Measurements from ENCODE around the gene CTNNBL1. TPM values are rescaled to one million over a fixed set of nuclear protein-coding genes. Genes with fewer than 3 reads are reported as not detected.
A peak's percentile ranks its signal among the peaks of the same experiment; 100 is the strongest.

The CTNNBL1 gene
- total RNA-seq, 1 experiment from 2014 or later, result 49.1 TPM

GRCh38 chr20:37798312-37798711 lies 104.5 kb downstream of the CTNNBL1 start:
- H3K4me3 ChIP-seq, result no peak overlapping the region
- H3K36me3 ChIP-seq, result no peaks in the 10 kb centered on the region; the same call in 1 of the 2 replicates
- no peak for DNase-seq (ENCODE audit: low read depth in 1 of 2, low spot score in 2 of 2)
- H3K9me3 ChIP-seq (replicated peaks), result no peaks in the 10 kb centered on the region
- no peak overlapping the region for H3K27ac ChIP-seq
- no peaks in the 10 kb centered on the region for H3K4me1 ChIP-seq (replicated peaks)
- no peaks in the 10 kb centered on the region for H3K27me3 ChIP-seq (replicated peaks)

- H3K4me1 ChIP-seq (replicated peaks), result no peaks in the 10 kb centered on the region
- peaks cover 7% of the 10 kb centered on the region for H3K36me3 ChIP-seq
- H3K4me3 ChIP-seq, result no peak overlapping the region
- no peaks in the 10 kb centered on the region for H3K27me3 ChIP-seq (replicated peaks)
- H3K27ac ChIP-seq, result no peak overlapping the region
- H3K9me3 ChIP-seq (replicated peaks), result no peaks in the 10 kb centered on the region
- DNase-seq (ENCODE audit: low read depth in 1 of 2, low spot score in 2 of 2), result no peak
Observed at GRCh38 chr20:37800618-37801017, 106.8 kb downstream of the CTNNBL1 start.

DNA sequence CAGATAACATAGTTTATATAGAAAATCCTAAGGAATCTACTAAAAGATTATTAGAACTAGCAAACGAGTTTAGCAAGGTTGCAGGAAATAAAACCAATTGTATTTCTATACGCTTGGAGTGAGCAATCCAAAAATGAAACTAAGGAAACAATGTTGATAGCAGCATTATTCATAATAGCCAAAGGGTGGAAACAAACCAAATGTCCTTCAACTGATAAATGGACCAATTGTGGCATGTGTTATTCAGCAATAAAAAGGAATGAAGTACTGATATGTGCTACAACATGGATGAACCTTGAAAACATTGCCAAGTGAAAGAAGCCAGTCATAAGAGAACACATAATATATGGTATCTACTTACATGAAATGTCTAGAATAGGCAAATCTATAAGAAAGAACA lies 108.1 kb downstream of the CTNNBL1 start:
- no peaks in the 10 kb centered on the region for H3K9me3 ChIP-seq (replicated peaks)
- H3K27ac ChIP-seq, result no peak overlapping the region
- no peaks in the 10 kb centered on the region for H3K4me1 ChIP-seq (replicated peaks)
- no peak overlapping the region for H3K4me3 ChIP-seq
- no peaks in the 10 kb centered on the region for H3K27me3 ChIP-seq (replicated peaks)
- peaks cover 11% of the 10 kb centered on the region for H3K36me3 ChIP-seq
- DNase-seq (ENCODE audit: low read depth in 1 of 2, low spot score in 2 of 2), result no peak

DNA sequence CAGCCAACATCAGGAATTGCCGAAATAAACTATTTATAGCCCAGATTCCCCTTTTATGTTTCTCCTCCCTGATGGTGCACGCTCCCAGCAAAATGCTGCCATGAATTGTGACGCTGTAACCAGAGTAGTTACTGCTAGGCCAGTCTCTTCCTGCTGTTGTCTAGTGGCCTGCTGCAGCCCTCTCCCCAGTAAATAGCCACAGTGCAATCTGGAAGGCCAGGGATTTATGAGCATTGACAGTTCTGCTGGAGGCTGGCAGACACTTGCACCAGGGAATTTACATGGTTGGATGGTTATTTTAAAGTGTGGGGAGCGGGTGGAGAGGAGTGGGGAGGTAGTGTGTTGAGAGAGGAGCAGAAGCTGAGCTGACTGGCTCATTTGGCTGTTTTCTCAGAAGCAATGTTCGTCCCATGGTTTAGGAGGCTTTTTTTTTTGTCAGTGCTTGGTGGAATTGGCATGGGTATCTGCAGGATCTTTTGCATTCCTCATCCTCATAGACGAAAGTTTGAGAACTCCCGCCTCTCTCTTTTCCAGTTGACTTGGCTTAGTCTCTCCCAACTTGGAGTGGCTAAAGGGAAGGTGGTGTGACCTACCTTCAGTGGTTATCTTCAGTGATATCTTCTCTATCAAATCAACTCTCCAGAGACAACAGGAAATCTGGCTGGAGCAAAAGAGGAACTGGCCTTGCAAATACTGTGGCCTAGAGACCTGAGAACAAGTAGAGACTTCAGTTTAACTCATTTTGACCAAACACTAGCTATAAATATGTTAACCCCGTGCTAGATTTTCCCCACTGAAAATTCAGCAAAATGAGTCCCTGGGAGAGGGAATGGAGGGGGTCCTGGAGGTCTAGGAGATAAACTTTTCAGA lies 109.8 kb downstream of the CTNNBL1 start:
- Histone ChIP-seq H3K9me3 (replicated peaks) (no peaks in the 10 kb centered on the region), H3K36me3 (peaks cover 14% of the 10 kb centered on the region), H3K4me1 (replicated peaks) (no peaks in the 10 kb centered on the region), H3K27ac (no peak overlapping the region), H3K27me3 (replicated peaks) (no peaks in the 10 kb centered on the region), H3K4me3 (no peak overlapping the region)
- no peak for DNase-seq (ENCODE audit: low read depth in 1 of 2, low spot score in 2 of 2)

GRCh38 chr20:37804584-37805566 lies 111.0 kb downstream of the CTNNBL1 start:
- no peak overlapping the region for H3K4me3 ChIP-seq
- no peaks in the 10 kb centered on the region for H3K27me3 ChIP-seq (replicated peaks)
- H3K4me1 ChIP-seq (replicated peaks), result no peaks in the 10 kb centered on the region
- peaks cover 18% of the 10 kb centered on the region for H3K36me3 ChIP-seq
- no peaks in the 10 kb centered on the region for H3K9me3 ChIP-seq (replicated peaks)
- DNase-seq (ENCODE audit: low read depth in 1 of 2, low spot score in 2 of 2), result no peak
- no peak overlapping the region for H3K27ac ChIP-seq

- Histone ChIP-seq H3K27ac (no peak overlapping the region), H3K9me3 (replicated peaks) (no peaks in the 10 kb centered on the region), H3K27me3 (replicated peaks) (no peaks in the 10 kb centered on the region), H3K36me3 (peaks cover 29% of the 10 kb centered on the region), H3K4me1 (replicated peaks) (no peaks in the 10 kb centered on the region), H3K4me3 (no peak overlapping the region)
- no peak for DNase-seq (ENCODE audit: low read depth in 1 of 2, low spot score in 2 of 2)
Observed at GRCh38 chr20:37807471-37808232, 113.8 kb downstream of the CTNNBL1 start.

DNA sequence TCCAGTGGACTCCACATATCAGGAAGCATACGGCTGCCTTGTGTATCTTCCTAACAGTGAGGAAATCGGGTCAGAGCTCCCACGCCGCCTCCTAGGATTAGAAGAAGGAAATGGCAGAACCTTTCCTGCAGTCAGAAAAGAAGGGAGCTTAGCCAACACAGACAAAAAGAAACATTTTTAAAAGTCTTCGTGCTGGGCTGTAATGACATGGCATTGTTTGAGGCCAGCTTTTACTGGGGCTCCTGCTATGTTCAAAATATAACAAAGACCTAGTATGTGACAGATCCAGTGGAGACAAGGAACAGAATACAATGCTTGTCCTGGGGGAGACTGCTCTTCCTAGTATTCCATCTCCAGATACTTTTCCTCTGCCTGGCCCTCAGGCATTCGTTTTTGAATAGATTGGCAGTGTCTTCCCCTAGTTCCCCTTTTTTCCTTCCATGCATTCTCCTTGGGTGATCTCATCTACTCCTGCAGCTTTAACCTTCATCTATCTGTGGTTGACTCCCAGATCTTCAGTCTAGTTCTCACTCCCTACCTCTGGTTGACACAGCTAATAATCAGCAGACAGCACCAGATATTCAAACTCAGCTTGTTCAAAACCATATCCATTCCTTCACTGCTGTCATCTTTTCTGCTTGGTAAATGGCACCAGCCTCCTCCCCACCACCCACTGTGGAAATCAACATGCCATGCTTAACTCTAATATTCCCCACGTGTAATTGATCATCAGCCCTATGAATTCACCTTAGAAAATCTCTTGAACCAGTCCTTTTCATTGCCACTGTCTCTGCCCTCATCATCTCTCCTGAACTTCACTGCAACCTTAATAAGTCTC lies 114.6 kb downstream of the CTNNBL1 start:
- Histone ChIP-seq H3K27ac (no peak overlapping the region), H3K27me3 (replicated peaks) (no peaks in the 10 kb centered on the region), H3K4me3 (no peak overlapping the region), H3K36me3 (peaks cover 29% of the 10 kb centered on the region), H3K4me1 (replicated peaks) (no peaks in the 10 kb centered on the region), H3K9me3 (replicated peaks) (no peaks in the 10 kb centered on the region)
- no peak for DNase-seq (ENCODE audit: low read depth in 1 of 2, low spot score in 2 of 2)

DNA sequence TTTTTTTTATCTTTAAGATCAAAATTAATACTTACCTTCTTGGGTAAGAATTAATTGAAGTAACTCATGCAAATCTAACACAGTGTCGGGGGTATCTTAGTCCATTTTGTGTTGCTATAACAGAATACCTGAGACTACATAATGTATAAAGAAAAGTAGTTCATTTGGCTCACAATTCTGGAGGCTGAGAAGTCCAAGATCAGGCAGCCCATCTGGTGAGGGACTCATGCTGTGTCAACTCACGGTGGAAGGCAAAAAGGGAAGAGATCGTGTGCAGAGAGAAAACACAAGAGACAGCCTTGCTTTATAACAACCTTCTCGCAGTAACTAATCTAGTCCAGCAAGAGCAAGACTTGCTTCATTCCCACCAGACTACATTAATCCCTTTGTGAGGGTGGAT lies 116.2 kb downstream of the CTNNBL1 start:
- Histone ChIP-seq H3K4me1 (replicated peaks) (no peaks in the 10 kb centered on the region), H3K27me3 (replicated peaks) (no peaks in the 10 kb centered on the region), H3K4me3 (no peak overlapping the region), H3K27ac (no peak overlapping the region), H3K36me3 (peaks cover 24% of the 10 kb centered on the region), H3K9me3 (replicated peaks) (no peaks in the 10 kb centered on the region)
- no peak for DNase-seq (ENCODE audit: low read depth in 1 of 2, low spot score in 2 of 2)

GRCh38 chr20:37816003-37816402 lies 122.2 kb downstream of the CTNNBL1 start:
- Histone ChIP-seq H3K4me1 (replicated peaks) (peaks cover 5% of the 10 kb centered on the region), H3K27ac (no peak overlapping the region), H3K4me3 (no peak overlapping the region), H3K27me3 (replicated peaks) (no peaks in the 10 kb centered on the region), H3K36me3 (peaks cover 7% of the 10 kb centered on the region; the same call in 1 of the 2 replicates), H3K9me3 (replicated peaks) (no peaks in the 10 kb centered on the region)
- no peak for DNase-seq (ENCODE audit: low read depth in 1 of 2, low spot score in 2 of 2)

- Histone ChIP-seq H3K27me3 (replicated peaks) (no peaks in the 10 kb centered on the region), H3K9me3 (replicated peaks) (no peaks in the 10 kb centered on the region), H3K27ac (no peak overlapping the region), H3K4me1 (replicated peaks) (peaks cover 12% of the 10 kb centered on the region), H3K36me3 (peaks cover 1% of the 10 kb centered on the region; the same call in 1 of the 2 replicates), H3K4me3 (no peak overlapping the region)
- DNase-seq (ENCODE audit: low read depth in 1 of 2, low spot score in 2 of 2), result no peak
Observed at GRCh38 chr20:37816726-37817125, 122.9 kb downstream of the CTNNBL1 start.

- Histone ChIP-seq H3K27me3 (replicated peaks) (no peaks in the 10 kb centered on the region), H3K4me1 (replicated peaks) (peaks cover 33% of the 10 kb centered on the region), H3K4me3 (no peak overlapping the region), H3K9me3 (replicated peaks) (no peaks in the 10 kb centered on the region), H3K27ac (peak overlapping the region; percentile 95), H3K36me3 (no peaks in the 10 kb centered on the region)
- peak in 1 of 2 experiments; percentile 67 for DNase-seq (ENCODE audit: low read depth in 1 of 2, low spot score in 2 of 2)
Observed at GRCh38 chr20:37821696-37822095, 127.9 kb downstream of the CTNNBL1 start.

GRCh38 chr20:37822141-37822601 lies 128.3 kb downstream of the CTNNBL1 start:
- Histone ChIP-seq H3K36me3 (no peaks in the 10 kb centered on the region), H3K27ac (peak overlapping the region; percentile 95), H3K9me3 (replicated peaks) (no peaks in the 10 kb centered on the region), H3K4me3 (no peak overlapping the region), H3K4me1 (replicated peaks) (peaks cover 33% of the 10 kb centered on the region), H3K27me3 (replicated peaks) (no peaks in the 10 kb centered on the region)
- DNase-seq (ENCODE audit: low read depth in 1 of 2, low spot score in 2 of 2), result peak; percentile 88 to 89

Measured in SJSA1 (cell line).